ENCODE results near the gene CACNA1D.

DNA sequence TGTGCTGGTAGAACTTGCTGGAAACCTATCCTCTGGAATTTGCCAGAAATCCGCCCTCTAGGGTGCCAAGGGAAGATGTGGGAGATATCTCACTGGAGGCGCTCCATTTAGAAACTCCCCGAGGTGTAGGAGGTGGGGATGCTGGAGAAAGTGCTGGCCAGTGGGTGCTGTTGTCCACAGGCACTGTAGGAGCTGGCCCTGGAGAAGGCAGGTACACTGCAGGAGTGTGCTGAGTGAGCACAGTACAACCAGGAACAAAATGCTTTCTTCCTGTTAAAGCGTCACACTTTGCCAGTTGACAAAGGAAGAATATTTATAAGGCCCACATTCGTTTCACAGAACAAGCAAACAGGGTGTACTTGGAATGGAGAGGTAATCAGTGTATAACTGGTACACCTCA, 119.9 kb downstream of the CACNA1D start:
- TF ChIP-seq POLR2A (IDR thresholded peaks at IDR 0.05) (no peak), POLR2AphosphoS5 (IDR thresholded peaks at IDR 0.05) (no peak)
- TF ChIP-seq, protein P1, sequence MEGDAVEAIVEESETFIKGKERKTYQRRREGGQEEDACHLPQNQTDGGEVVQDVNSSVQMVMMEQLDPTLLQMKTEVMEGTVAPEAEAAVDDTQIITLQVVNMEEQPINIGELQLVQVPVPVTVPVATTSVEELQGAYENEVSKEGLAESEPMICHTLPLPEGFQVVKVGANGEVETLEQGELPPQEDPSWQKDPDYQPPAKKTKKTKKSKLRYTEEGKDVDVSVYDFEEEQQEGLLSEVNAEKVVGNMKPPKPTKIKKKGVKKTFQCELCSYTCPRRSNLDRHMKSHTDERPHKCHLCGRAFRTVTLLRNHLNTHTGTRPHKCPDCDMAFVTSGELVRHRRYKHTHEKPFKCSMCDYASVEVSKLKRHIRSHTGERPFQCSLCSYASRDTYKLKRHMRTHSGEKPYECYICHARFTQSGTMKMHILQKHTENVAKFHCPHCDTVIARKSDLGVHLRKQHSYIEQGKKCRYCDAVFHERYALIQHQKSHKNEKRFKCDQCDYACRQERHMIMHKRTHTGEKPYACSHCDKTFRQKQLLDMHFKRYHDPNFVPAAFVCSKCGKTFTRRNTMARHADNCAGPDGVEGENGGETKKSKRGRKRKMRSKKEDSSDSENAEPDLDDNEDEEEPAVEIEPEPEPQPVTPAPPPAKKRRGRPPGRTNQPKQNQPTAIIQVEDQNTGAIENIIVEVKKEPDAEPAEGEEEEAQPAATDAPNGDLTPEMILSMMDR (IDR thresholded peaks at IDR 0.05) = no peak
